ENCODE measurements around the gene PARD6G. TPM values are rescaled to one million over a fixed set of nuclear protein-coding genes. Genes with fewer than 3 reads are reported as not detected.

The PARD6G gene
- total RNA-seq, 1 donor from 2014 or later = not detected

DNA sequence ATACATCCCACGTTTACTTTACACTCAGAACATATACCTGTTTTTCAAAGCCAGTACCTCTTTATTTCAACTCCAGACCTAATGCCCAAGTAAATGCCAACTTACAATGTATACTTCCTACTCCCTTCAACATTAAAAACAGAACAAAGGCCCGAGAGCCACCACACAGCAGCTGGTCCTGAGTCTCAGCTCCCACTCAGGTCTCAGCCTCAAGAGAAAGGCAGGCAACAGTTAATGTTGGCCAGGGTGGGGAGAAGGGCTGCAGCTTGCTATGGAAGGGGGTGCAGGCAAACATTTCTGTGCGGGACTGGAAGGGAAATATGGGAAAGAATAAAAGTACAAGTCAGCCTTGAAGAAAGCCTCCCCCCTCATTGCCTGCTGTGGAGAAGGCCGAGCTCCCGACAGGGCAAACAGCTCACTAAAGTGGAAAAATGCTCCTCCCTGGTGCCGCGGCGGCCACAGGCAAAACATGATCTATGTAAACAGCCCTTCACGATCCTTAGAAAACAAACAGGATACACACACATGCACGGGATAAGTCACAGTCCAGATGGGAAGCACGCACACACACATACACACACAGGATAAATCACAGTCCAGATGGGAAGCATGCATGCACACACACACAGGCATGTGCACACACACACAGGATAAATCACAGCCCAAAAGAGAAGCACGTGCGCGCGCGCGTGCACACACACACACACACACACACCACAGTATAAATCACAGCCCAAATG lies 70.8 kb downstream of the PARD6G start:
- no peaks in the 10 kb centered on the region for H3K36me3 Mint-ChIP-seq (ENCODE audit: low read depth)
- H3K4me1 Mint-ChIP-seq = peaks cover under 1% of the 10 kb centered on the region
- DNase-seq = no peak
- H3K9me3 Mint-ChIP-seq = no peaks in the 10 kb centered on the region
- no peak overlapping the region for H3K27ac Mint-ChIP-seq
- peaks cover 36% of the 10 kb centered on the region for H3K27me3 Mint-ChIP-seq
- TF ChIP-seq, protein P1, sequence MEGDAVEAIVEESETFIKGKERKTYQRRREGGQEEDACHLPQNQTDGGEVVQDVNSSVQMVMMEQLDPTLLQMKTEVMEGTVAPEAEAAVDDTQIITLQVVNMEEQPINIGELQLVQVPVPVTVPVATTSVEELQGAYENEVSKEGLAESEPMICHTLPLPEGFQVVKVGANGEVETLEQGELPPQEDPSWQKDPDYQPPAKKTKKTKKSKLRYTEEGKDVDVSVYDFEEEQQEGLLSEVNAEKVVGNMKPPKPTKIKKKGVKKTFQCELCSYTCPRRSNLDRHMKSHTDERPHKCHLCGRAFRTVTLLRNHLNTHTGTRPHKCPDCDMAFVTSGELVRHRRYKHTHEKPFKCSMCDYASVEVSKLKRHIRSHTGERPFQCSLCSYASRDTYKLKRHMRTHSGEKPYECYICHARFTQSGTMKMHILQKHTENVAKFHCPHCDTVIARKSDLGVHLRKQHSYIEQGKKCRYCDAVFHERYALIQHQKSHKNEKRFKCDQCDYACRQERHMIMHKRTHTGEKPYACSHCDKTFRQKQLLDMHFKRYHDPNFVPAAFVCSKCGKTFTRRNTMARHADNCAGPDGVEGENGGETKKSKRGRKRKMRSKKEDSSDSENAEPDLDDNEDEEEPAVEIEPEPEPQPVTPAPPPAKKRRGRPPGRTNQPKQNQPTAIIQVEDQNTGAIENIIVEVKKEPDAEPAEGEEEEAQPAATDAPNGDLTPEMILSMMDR (IDR thresholded peaks at IDR 0.05) = no peak
- ChIA-PET POLR2A (no interaction called here), CTCF (no interaction called here)
- no peak overlapping the region for H3K4me3 Mint-ChIP-seq
- intact Hi-C loops (cut with micrococcal nuclease) = no loop called here
- no peak for ATAC-seq (ENCODE audit: low read depth)

DNA sequence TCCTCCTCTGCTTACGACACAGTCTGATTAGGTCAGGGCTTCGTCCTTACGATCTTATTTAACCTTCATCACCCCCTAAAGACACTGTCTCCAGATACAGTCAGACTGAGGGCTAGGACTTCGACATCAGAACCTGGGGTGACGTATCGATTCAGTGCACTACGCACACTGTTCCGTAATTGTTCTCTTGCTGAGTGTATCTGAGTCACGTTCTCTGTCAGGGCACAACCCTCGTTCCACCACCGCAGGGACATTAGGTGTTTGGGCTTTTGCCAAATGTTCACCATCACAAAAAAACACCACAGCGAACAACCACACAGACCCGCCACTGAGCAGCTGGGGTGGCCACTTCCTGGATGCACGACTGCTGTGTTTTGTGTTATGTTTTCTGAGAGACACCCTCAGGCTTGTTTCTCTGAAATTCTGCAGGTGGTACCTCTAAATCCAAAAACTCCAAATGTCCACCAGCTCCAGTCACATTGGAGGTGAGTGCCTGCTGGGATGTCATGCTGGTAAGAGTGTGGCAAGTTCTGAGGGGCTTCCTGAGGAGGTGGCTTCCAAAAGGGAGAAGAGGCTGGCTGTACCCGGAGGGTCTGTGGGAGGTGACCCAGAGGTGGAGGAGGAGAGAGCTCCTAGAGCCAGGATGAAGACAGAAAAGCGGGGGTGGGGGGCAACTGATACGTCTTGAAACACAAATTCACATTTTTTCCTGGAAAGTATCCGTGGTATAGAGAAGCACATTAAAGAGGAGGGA lies 71.7 kb downstream of the PARD6G start:
- Mint-ChIP-seq H3K4me3 (no peak overlapping the region), H3K9me3 (no peaks in the 10 kb centered on the region), H3K4me1 (peaks cover 2% of the 10 kb centered on the region), H3K27ac (no peak overlapping the region), H3K27me3 (peaks cover 42% of the 10 kb centered on the region), H3K36me3 (ENCODE audit: low read depth) (no peaks in the 10 kb centered on the region)
- intact Hi-C loops (cut with micrococcal nuclease) = no loop called here
- ATAC-seq (ENCODE audit: low read depth) (no peak), DNase-seq (no peak)
- ChIA-PET POLR2A (no interaction called here), CTCF (no interaction called here)
- TF ChIP-seq, protein P1 (IDR thresholded peaks at IDR 0.05) = no peak

DNA sequence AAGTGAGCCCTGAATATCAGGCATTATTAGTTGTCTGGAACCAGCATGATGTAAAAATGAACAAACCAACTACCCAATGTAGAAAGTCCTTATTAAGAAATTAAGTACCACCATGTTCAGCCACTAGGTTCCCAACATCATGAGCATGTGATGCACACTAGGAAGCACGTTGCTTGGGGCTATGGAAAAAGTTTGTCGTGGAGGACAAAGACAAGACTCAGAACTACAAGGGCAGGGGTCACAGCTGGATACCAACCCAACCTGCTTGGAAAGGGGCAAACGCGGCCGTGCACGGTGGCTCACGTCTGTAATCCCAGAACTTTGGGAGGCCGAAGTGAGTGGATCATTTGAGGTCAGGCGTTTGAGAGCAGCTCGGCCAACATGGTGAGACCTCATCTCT lies 74.3 kb downstream of the PARD6G start:
- Mint-ChIP-seq H3K27ac (no peak overlapping the region), H3K27me3 (peaks cover 40% of the 10 kb centered on the region), H3K4me1 (peaks cover 2% of the 10 kb centered on the region), H3K9me3 (no peaks in the 10 kb centered on the region), H3K36me3 (ENCODE audit: low read depth) (no peaks in the 10 kb centered on the region), H3K4me3 (no peak overlapping the region)
- ChIA-PET CTCF (no interaction called here), POLR2A (no interaction called here)
- TF ChIP-seq, protein P1 (IDR thresholded peaks at IDR 0.05) = no peak
- ATAC-seq (ENCODE audit: low read depth) (no peak), DNase-seq (no peak)
- intact Hi-C loops (cut with micrococcal nuclease) = no loop called here

DNA sequence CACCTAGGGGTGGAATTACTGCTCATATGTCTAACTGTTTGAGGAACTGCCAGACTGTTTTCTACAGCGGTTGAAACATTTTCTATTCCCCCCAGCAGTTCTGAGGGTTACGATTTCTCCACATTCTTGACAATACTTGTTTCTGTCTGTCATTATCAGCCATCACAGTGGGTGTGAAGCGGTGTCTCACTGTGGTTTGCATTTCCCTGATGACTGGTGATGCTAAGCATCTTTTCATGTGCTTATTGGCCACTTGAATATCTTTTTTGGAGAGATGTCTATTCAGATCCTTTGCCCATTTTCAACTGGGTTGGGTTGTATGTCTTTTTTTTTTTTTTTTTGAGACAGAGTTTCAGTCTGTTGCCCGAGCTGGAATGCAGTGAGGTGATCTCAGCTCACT lies 75.3 kb downstream of the PARD6G start:
- no peak overlapping the region for H3K27ac Mint-ChIP-seq
- no peak for ATAC-seq (ENCODE audit: low read depth)
- no peaks in the 10 kb centered on the region for H3K36me3 Mint-ChIP-seq (ENCODE audit: low read depth)
- peaks cover 42% of the 10 kb centered on the region for H3K27me3 Mint-ChIP-seq
- POLR2A ChIA-PET = no interaction called here
- CTCF ChIA-PET = no interaction called here
- TF ChIP-seq, protein P1 (IDR thresholded peaks at IDR 0.05) = no peak
- no peak for DNase-seq
- H3K4me1 Mint-ChIP-seq = peaks cover 2% of the 10 kb centered on the region
- no peak overlapping the region for H3K4me3 Mint-ChIP-seq
- intact Hi-C loops (cut with micrococcal nuclease) = no loop called here
- H3K9me3 Mint-ChIP-seq = no peaks in the 10 kb centered on the region

DNA sequence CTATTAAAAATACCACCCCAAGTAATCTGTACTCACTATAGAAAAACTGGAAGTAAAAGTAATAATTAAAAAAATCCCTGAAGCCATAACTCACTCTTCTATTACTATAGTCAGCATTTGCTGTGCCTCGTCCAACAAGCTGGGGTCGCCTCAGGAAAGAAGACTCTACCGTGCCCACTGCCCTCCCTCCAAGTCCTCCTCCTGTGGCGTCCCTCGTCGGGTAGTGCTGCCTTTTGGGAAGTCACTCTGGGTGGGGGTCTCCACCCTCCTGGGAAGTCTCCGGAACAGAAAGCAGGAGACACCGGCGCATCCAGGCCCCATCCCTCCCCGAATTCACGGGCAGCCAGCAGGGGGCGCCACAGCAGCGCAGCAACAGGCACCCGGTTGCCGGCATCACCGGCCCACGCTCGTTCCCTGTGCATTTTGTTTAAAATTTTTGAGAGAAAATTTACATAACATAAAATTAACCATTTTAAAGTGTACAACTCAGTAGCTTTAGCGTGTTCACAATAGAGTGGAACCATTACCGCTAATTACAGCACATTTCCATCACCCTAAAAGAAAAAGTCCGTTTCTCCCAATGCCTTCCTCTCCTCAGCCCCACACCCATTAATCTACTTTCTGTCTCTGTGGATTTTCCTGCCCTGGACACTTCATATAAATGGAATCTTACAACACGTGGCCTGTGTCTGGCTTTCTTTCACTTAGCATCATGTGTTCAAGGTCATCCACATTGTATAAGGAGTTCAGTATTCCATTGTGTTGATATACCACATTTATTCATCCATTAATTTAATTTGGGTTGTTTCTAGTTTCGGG lies 76.1 kb downstream of the PARD6G start:
- no peak for DNase-seq
- TF ChIP-seq, protein P1 (IDR thresholded peaks at IDR 0.05) = no peak
- Mint-ChIP-seq H3K27me3 (peaks cover 41% of the 10 kb centered on the region), H3K9me3 (no peaks in the 10 kb centered on the region), H3K4me1 (peaks cover 2% of the 10 kb centered on the region), H3K27ac (no peak overlapping the region), H3K36me3 (ENCODE audit: low read depth) (no peaks in the 10 kb centered on the region), H3K4me3 (no peak overlapping the region)
- ATAC-seq (ENCODE audit: low read depth) = no peak
- ChIA-PET CTCF (interaction anchor here (0.6 to 1.2 kb wide), 2 partner anchors 13 to 570 kb away, joined by 4 to 6 read pairs; no protein-coding TSS in a partner anchor), POLR2A (no interaction called here)
- intact Hi-C loops (cut with micrococcal nuclease) = no loop called here
